Measurements from ENCODE around the gene OR4C11. TPM values are rescaled to one million over a fixed set of nuclear protein-coding genes. Genes with fewer than 3 reads are reported as not detected.

The OR4C11 gene
- total and polyA plus RNA-seq, 2 donors (not counting 3 experiments of a cell fraction or from before 2014, with no cell fraction given), result not detected

DNA sequence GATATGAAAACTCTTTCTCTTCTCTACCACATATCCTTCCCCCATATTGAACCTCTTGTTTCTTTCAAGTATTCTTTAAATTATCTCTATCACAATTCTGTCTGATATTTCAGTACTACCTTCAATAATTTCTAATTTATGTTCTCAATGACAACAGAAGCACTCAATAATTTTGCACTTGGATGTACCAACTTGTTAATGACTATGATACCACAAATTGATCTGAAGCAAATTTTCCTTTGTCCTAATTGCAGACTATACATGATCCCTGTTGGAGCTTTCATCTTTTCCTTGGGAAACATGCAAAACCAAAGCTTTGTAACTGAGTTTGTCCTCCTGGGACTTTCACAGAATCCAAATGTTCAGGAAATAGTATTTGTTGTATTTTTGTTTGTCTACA is 53.3 kb downstream of the OR4C11 start, which contains the start of gene OR4C15:
TSS of gene OR4C15 (plus strand) at position 301 of the 400 bp plus-strand sequence. CDS start at position 301, 0 bp downstream.
- dilution Hi-C loops (cut with MboI; ENCODE audit: extremely low pct_ligation_motif_present, low sequenced_read_pairs), result no loop called here
- no peaks in the 10 kb centered on the region for H3K36me3 ChIP-seq (ENCODE audit: control insufficient read depth in 2 of 2, extremely low read depth in 1 of 2, insufficient read depth in 2 of 2, low read length in 2 of 2)
- H3K4me1 ChIP-seq (ENCODE audit: control insufficient read depth, extremely low read depth, insufficient read depth, low read length), result no peaks in the 10 kb centered on the region
- H3K27me3 ChIP-seq (ENCODE audit: control insufficient read depth in 2 of 2, insufficient read depth in 2 of 2, low read length in 2 of 2), result no peaks in the 10 kb centered on the region
- H3K79me2 ChIP-seq (ENCODE audit: control insufficient read depth, insufficient read depth, low read length), result no peaks in the 10 kb centered on the region
- H3K9ac ChIP-seq (replicated peaks; ENCODE audit: extremely low read depth, insufficient read depth, low read length), result no peak within 1 kb of the TSS
- ChIA-PET CTCF (no interaction called here), POLR2A (no interaction called here)
- no peak within 1 kb of the TSS for H2AFZ ChIP-seq (ENCODE audit: low read depth, low read length)
- no peaks in the 10 kb centered on the region for H4K20me1 ChIP-seq (replicated peaks; ENCODE audit: control insufficient read depth, extremely low read depth, insufficient read depth, low read length)
- peaks cover 2% of the 10 kb centered on the region for H3K9me3 ChIP-seq (replicated peaks; ENCODE audit: control insufficient read depth, insufficient read depth, low read length)
- no peak for TF ChIP-seq CTCF (IDR thresholded peaks at IDR 0.05; ENCODE audit: extremely low read depth in 1 of 2, insufficient read depth in 1 of 2, low read depth in 1 of 2, low read length in 2 of 2)
- no peak for TF ChIP-seq POLR2AphosphoS5 (IDR thresholded peaks at IDR 0.05; ENCODE audit: insufficient read depth, low read depth, low read length)
- no peak for TF ChIP-seq POLR2A (IDR thresholded peaks at IDR 0.05; ENCODE audit: low read depth, low read length)
- no peak for TF ChIP-seq MYC (IDR thresholded peaks at IDR 0.05; ENCODE audit: low read depth, low read length)
- TF ChIP-seq, protein P1, sequence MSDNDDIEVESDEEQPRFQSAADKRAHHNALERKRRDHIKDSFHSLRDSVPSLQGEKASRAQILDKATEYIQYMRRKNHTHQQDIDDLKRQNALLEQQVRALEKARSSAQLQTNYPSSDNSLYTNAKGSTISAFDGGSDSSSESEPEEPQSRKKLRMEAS (IDR thresholded peaks at IDR 0.05; ENCODE audit: insufficient read depth, insufficient read length), result no peak
- TF ChIP-seq EZH2 (IDR thresholded peaks at IDR 0.05; ENCODE audit: borderline replicate concordance, low read depth, low read length, severe bottlenecking), result no peak
- no peak for TF ChIP-seq JUN (IDR thresholded peaks at IDR 0.05; ENCODE audit: borderline replicate concordance, insufficient read depth, insufficient read length, low read depth)
- no peak for TF ChIP-seq FOS (IDR thresholded peaks at IDR 0.05; ENCODE audit: borderline replicate concordance, insufficient read depth, low read length)
- TF ChIP-seq GATA2 (IDR thresholded peaks at IDR 0.05; ENCODE audit: insufficient read depth, insufficient read length, low read depth, low read length), result no peak
- DNase-seq (ENCODE audit: low read depth, low spot score), result no peak
- H3K4me3 ChIP-seq (replicated peaks in 1 of 3; ENCODE audit: insufficient read depth in 1 of 3, low read depth in 1 of 3, low read length in 3 of 3), result no peak within 1 kb of the TSS
- no peak within 1 kb of the TSS for H3K4me2 ChIP-seq (ENCODE audit: insufficient read depth, low read length)
- no peaks in the 10 kb centered on the region for H3K9me1 ChIP-seq (replicated peaks; ENCODE audit: control insufficient read depth, extremely low read depth, insufficient read depth, low read length)
- no peak within 1 kb of the TSS for H3K27ac ChIP-seq (ENCODE audit: insufficient read depth, low read depth, low read length)
- BruUV-seq (replicated peaks), result no TSS peak
- intact Hi-C loops (cut with micrococcal nuclease), result no loop called here
- FAIRE-seq, result no peak

Other genes starting within 250 kb of the OR4C11 start
- not detected in 2 replicates for gene OR4A15, start 239.7 kb downstream of the OR4C11 start, total RNA-seq
- gene OR4A15, start 239.7 kb downstream of the OR4C11 start, polyA plus RNA-seq, result not detected in 2 replicates
- not detected in 2 replicates for gene OR4C15, start 53.2 kb downstream of the OR4C11 start, total RNA-seq
- not detected in 2 replicates for gene OR4C15, start 53.2 kb downstream of the OR4C11 start, polyA plus RNA-seq
- gene OR4C16, start 35.5 kb downstream of the OR4C11 start, total RNA-seq, result not detected in 2 replicates
- gene OR4C16, start 35.5 kb downstream of the OR4C11 start, polyA plus RNA-seq, result not detected in 2 replicates
- gene OR4P4, start 27.5 kb upstream of the OR4C11 start, total RNA-seq, result not detected in 2 replicates
- not detected in 2 replicates for gene OR4P4, start 27.5 kb upstream of the OR4C11 start, polyA plus RNA-seq
- gene OR4S2, start 40.7 kb upstream of the OR4C11 start, total RNA-seq, result not detected in 2 replicates
- not detected in 2 replicates for gene OR4S2, start 40.7 kb upstream of the OR4C11 start, polyA plus RNA-seq
- not detected in 2 replicates for gene OR4C6, start 54.6 kb upstream of the OR4C11 start, total RNA-seq
- not detected in 2 replicates for gene OR4C6, start 54.6 kb upstream of the OR4C11 start, polyA plus RNA-seq
- gene OR5D13, start 165.8 kb upstream of the OR4C11 start, total RNA-seq, result not detected in 2 replicates
- gene OR5D13, start 165.8 kb upstream of the OR4C11 start, polyA plus RNA-seq, result not detected in 2 replicates
- not detected in 2 replicates for gene OR5D14, start 187.9 kb upstream of the OR4C11 start, total RNA-seq
- gene OR5D14, start 187.9 kb upstream of the OR4C11 start, polyA plus RNA-seq, result not detected in 2 replicates
- not detected in 2 replicates for gene OR5L1, start 203.7 kb upstream of the OR4C11 start, total RNA-seq
- not detected in 2 replicates for gene OR5L1, start 203.7 kb upstream of the OR4C11 start, polyA plus RNA-seq
- gene OR5D18, start 212.0 kb upstream of the OR4C11 start, total RNA-seq, result not detected in 2 replicates
- gene OR5D18, start 212.0 kb upstream of the OR4C11 start, polyA plus RNA-seq, result not detected in 2 replicates
- not detected in 2 replicates for gene OR5L2, start 219.6 kb upstream of the OR4C11 start, total RNA-seq
- not detected in 2 replicates for gene OR5L2, start 219.6 kb upstream of the OR4C11 start, polyA plus RNA-seq
- not detected in 2 replicates for gene OR5D16, start 231.1 kb upstream of the OR4C11 start, total RNA-seq
- not detected in 2 replicates for gene OR5D16, start 231.1 kb upstream of the OR4C11 start, polyA plus RNA-seq